GM21737 (cell line): ENCODE data around the gene DGKI.
"Not testable (repeated sequence)": the region's sequence is repeated elsewhere in the genome, so short reads cannot be mapped to it uniquely, and the experiment has no call there.

Experiments
- ATAC-seq: cut with Tn5 transposase; IDR thresholded peaks from one replicate; pipeline ENCODE4 v1.9.1; 2021; ENCODE audit warnings: mild to moderate bottlenecking, moderate library complexity; ENCODE audit not compliant: unreplicated experiment

Gene DGKI

DNA sequence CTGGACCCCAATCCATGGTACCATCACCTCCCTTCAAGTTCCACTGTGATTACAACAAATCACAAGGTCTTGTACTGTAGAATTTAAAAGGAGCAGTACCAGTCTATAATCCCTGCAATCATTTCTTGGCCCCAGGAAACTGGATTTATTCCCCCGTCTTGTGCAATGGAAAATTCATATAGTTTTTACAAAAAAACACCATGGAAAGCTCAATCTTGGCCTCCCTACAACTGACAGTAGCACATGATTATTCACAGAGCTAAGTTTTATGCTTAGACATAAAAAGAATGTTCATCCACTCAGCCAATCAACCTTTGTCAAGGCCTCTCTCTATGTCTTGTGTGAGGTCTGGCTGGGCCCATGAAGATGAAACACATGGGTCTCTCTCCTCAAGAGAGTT lies 10.2 kb downstream of the DGKI start:
- ATAC-seq = no peak

GRCh38 chr7:137836113-137836509 lies 10.7 kb downstream of the DGKI start:
- ATAC-seq = no peak

DNA sequence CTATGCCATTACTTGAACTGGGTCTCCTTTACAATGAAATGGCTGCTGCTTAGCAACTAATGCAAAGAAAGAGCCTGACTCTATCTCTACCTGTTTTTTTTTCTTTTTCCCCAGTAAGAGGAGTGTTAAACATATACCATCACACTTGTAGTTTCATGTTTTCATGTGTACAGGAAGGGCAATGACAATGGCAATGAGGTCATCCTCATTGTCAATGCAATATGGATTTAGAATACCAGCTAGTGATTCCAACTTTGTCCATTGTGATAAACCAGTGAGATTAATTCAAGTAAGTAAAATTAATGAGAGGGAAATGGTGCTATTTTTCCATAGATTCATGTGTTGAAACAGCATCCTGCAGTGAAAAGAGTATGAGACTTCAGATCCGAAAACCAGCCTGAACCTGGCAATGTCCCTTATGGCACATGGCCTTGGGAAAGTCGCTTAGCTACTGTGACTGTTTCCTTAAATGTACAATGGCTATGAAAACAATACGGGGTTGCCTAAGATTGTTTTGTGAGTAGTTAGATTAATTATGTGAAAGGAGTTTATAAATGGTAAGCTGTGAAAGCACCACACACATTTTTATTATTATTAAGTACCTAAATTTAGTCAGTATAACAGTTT lies 11.2 kb downstream of the DGKI start:
- no peak for ATAC-seq

DNA sequence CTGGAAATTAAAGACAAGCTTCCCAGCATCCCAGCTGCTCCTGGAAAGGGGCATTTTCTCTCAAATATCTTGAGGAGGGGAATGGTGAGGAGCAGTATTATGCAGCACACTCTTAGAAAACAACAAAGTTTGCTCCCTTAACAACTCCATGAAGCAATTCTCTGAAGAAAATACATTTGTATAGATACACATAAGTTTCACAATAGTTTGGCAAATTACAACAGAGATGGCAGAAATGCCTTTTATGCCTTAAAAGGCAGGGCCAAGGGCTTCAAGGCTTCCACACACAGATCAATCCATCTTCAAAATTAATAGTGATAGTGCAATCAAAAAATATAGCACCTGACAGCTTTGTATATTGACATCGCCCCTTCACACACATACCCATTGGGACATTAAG lies 12.2 kb downstream of the DGKI start:
- ATAC-seq = no peak

- not testable (repeated sequence) for ATAC-seq
These were observed 13.8 kb downstream of the DGKI start for GRCh38 chr7:137832990-137833389.

DNA sequence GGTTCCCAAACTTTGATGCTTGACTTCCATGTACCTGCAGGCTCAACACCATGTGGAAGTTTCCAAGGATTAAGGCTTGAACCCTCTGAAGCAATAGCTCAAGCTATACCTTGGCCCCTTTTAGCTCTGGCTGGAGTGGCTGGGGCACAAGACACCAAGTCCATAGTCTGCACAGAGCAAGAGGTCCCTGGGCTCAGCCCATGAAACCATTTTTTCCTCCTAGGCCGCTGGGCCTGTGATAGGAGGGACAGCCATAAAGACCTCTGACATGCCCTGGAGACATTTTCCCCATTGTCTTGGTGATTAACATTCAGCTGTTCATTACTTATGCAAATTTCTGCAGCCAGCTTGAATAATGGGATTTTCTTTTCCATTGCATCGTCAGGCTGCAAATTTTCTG lies 14.4 kb downstream of the DGKI start:
- no peak for ATAC-seq

DNA sequence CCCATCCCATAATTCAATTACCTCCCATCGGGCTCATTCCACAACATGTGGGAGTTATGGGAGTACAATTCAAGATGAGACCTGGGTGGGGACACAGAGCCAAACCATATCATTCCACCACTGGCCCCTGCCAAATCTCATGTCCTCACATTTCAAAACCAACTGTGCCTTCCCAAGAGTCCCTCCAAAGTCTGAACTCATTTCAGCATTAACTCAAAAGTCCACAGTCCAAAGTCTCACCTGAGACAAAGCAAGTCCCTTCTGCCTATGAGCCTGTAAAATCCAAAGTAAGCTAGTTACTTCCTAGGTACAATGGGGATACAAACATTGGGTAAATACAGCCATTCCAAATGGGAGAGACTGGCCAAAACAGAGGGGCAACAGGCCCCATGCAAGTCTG lies 15.2 kb downstream of the DGKI start:
- not testable (repeated sequence) for ATAC-seq

- ATAC-seq = no peak
These were observed 17.3 kb downstream of the DGKI start for GRCh38 chr7:137829337-137829992.

GRCh38 chr7:137828456-137828855 lies 18.3 kb downstream of the DGKI start:
- ATAC-seq = no peak

DNA sequence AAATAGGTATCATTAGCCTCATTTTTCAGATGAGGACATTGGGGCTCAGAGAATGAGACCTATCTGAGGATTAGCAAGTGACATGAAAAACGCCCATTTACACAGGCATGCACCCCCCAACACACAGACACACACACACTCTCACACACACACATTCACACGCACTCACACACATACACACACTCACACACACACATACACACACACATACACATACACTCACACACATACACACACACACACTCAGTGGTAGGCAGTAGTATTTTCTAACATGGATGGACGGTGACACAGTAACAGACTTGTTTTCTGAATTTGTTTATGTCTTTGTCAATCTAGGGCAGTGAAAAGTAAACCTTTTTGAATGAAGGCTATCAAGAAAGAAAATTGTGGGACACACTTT lies 21.3 kb downstream of the DGKI start:
- no peak for ATAC-seq

DNA sequence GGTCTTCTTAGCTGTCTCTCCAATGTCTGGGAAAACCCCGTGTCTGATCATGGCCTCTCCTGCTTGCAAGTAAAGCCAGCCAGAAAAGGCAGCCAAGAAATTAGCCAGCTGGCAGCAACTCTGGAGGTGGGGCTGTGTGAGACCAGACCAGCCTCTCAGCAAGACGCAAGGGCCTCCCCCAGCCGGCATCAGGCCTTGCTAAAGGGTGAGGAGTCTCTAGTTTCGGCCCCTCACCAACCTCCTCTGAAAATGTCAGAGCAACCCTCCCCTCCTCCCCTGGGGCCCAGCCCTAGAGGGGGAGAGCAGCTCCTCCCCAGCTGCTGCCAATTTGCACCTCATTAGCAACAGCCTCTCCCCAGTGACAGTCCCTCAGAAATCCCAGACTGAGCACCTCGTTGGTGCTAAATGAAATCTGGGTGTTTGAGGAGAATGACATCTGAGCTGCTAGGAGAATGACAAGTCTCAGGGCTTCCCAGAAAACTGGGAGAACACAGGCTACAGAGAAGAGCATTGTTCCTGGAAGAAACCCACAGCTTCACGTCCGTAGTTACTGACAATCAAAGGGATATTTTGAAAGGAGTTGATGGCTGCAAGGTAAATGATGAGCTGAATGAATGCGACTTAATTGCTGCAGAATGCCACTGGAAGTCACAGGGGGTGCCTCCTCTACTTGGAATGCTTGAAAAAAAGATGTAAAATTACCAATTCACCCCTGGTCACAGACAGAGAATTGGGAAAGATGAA lies 25.9 kb downstream of the DGKI start:
- peak; percentile 61 for ATAC-seq

DNA sequence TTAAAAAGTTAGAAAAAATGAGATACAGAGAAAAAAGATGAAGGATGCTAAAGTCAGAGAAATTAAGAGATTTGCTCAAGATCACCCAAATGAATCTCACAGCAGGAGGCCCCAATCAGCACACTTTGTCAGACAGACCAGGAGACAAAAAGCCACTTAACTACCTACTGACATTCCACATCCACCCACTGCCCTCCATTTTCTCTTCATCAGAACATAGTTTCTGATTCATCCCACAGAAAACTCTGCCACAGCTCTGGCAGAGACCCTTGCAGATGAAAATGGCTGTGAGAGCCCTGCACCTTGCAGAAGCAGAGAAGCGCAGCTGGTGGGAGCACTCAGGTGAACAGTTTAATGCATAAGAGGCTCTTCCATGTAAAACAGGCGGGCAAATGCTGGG lies 26.6 kb downstream of the DGKI start:
- no peak for ATAC-seq

DNA sequence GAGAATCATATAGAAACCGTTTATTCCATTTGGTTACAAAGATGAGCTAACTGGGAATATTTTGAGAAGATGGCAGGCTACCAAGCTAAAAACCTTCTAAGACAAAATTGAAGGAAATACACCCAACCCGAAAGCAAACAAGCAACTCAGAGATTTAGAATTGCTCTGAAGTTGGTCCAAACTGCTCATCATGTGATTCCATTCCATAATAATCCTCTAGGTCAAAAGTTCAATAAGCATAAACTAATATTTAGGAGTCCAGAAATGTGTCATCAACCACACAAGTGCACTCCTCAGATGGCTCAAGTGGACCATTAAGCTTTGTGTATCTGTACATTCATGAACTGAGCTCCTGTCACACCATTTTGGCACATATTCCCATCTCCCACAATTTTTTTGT lies 28.7 kb downstream of the DGKI start:
- no peak for ATAC-seq

DNA sequence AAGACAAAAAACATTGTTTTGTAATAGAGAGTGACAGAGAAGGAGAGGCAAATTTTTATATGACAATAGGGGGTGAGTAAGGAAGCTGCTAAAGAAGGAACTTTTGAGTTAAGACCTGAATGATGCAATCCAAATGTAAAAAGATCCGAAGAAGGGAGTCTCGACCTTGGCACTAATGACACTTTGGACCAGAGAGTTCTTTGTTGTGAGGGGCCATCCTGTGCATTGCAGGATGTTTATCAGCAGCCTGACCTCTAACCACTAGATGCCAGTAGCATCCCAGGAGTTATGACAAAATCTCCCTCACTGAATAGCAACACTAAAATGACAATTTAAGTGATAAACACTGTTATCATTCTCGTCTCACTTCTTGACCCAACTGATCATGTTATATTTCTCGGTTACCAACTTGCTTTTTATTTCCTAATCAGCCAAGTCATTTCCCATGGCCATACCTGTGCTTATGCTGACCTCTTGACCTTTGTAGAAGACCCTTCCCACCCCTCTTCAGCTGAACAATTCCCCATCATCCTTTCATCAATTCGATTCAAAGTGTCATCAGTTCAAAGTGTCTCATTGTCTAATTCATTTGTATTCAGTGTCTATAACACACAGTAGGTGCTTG lies 30.0 kb downstream of the DGKI start:
- no peak for ATAC-seq

DNA sequence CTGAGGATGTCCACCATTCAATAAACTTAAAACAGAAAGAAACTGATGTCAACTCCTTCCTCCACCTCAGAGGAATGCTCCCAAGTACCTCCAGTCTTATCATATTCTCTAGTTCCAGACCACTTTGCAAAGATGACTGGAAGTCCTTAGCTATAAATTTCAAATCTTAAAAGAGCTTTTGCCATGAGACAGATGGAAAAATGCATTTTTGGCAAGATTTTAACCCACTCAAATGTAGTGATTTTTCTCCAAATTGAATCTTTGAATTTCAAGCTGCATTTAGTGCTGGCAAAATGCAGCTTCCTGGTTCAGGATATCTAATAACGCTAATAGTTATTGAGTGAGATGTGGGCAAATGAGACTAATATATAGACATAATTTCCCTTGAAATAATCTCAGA lies 33.2 kb downstream of the DGKI start:
- ATAC-seq = no peak

- no peak for ATAC-seq
These were observed 36.5 kb downstream of the DGKI start for GRCh38 chr7:137810248-137810647.

DNA sequence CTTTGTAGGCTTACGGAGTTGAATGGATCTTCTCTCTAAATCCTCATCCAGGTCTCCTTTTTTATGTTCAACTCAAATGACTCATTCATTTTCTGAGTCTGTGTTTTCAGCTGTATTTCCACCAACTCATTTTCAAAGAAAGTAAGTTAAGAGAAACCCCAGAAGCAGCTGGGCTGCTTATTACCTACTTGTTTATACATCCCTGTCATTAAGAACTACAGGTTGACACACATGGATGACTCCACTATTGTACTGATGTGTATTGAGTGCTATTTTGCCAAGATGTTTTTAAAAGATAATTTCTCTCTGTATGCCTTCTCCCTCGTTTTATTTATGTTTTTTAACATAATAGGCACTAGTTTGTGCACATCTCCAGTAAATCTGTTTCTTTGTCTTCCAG lies 41.9 kb downstream of the DGKI start:
- no peak for ATAC-seq

- no peak for ATAC-seq
These were observed 45.3 kb downstream of the DGKI start for GRCh38 chr7:137801491-137801890.

- no peak for ATAC-seq
These were observed 45.8 kb downstream of the DGKI start for GRCh38 chr7:137801003-137801402.

- peak; percentile 93 for ATAC-seq
These were observed 48.6 kb downstream of the DGKI start for GRCh38 chr7:137798073-137798763.

DNA sequence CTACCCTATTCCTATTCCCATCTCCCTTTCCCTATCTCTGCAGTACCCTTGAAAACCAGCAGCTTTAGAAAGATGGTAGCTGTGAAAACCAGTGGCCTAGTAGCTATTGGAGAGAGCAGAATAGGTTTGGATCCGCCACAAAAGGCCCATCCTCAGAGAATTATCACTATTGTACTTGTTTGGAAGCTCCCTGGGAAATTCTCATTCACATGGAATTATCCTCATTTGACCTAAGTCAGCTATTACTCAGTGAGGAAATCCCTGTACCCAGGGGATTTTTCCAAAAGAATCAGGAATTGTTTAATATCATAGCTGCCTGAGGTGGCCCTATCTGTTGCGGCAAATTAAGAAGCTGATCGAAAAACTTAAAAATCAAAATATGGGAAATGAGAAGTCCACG lies 51.6 kb downstream of the DGKI start:
- no peak for ATAC-seq
